ENCODE data around the gene CACNB1.

Gene CACNB1

GRCh38 chr17:39225959-39226683 is 28.7 kb upstream of the CACNB1 start:
- DNase-seq (ENCODE audit: low read depth, low spot score) = peak; percentile 70

GRCh38 chr17:39225308-39225958 is 28.0 kb upstream of the CACNB1 start, which contains the start of gene STAC2:
STAC2 (minus strand) TSS chr17:39225945; CDS start chr17:39225502, 443 bp downstream.
- no peak for DNase-seq (ENCODE audit: low read depth, low spot score)

GRCh38 chr17:39224778-39225307 is 27.4 kb upstream of the CACNB1 start:
- peak; percentile 33 for DNase-seq (ENCODE audit: low read depth, low spot score)

- DNase-seq (ENCODE audit: low read depth, low spot score) = no peak
Observed at GRCh38 chr17:39223907-39224777, 26.7 kb upstream of the CACNB1 start.

- no peak for DNase-seq (ENCODE audit: low read depth, low spot score)
Observed at GRCh38 chr17:39222866-39223834, 25.7 kb upstream of the CACNB1 start.

GRCh38 chr17:39222151-39222550 is 24.7 kb upstream of the CACNB1 start:
- no peak for DNase-seq (ENCODE audit: low read depth, low spot score)

GRCh38 chr17:39221572-39221971 is 24.1 kb upstream of the CACNB1 start:
- DNase-seq (ENCODE audit: low read depth, low spot score) = no peak

GRCh38 chr17:39219647-39220154 is 22.2 kb upstream of the CACNB1 start:
- DNase-seq (ENCODE audit: low read depth, low spot score) = no peak

GRCh38 chr17:39218906-39219305 is 21.4 kb upstream of the CACNB1 start:
- no peak for DNase-seq (ENCODE audit: low read depth, low spot score)

GRCh38 chr17:39217734-39218369 is 20.4 kb upstream of the CACNB1 start:
- DNase-seq (ENCODE audit: low read depth, low spot score) = no peak

- DNase-seq (ENCODE audit: low read depth, low spot score) = peak; percentile 69
Observed at GRCh38 chr17:39213852-39214251, 16.4 kb upstream of the CACNB1 start.

GRCh38 chr17:39212841-39213480 is 15.5 kb upstream of the CACNB1 start:
- DNase-seq (ENCODE audit: low read depth, low spot score) = no peak

GRCh38 chr17:39212195-39212810 is 14.8 kb upstream of the CACNB1 start:
- DNase-seq (ENCODE audit: low read depth, low spot score) = no peak

- DNase-seq (ENCODE audit: low read depth, low spot score) = no peak
Observed at GRCh38 chr17:39210093-39210434, 12.6 kb upstream of the CACNB1 start.

GRCh38 chr17:39209317-39210092 is 12.0 kb upstream of the CACNB1 start:
- peak; percentile 80 for DNase-seq (ENCODE audit: low read depth, low spot score)

- no peak for DNase-seq (ENCODE audit: low read depth, low spot score)
Observed at GRCh38 chr17:39208893-39209292, 11.4 kb upstream of the CACNB1 start.

- DNase-seq (ENCODE audit: low read depth, low spot score) = no peak
Observed at GRCh38 chr17:39208136-39208535, 10.7 kb upstream of the CACNB1 start.

GRCh38 chr17:39205112-39205526 is 7.7 kb upstream of the CACNB1 start:
- no peak for DNase-seq (ENCODE audit: low read depth, low spot score)

Data from astrocyte of the hippocampus (primary cell).